GM19328 (cell line): ENCODE results near the gene GON4L.
"Not testable (repeated sequence)": the region's sequence is repeated elsewhere in the genome, so short reads cannot be mapped to it uniquely, and the experiment has no call there.

ENCODE experiments used
- ATAC-seq: cut with Tn5 transposase; IDR thresholded peaks from one replicate; pipeline ENCODE4 v1.9.1; 2021; ENCODE audit warnings: mild to moderate bottlenecking, moderate library complexity; ENCODE audit not compliant: unreplicated experiment

The GON4L gene

GRCh38 chr1:155833665-155834295, 23.2 kb downstream of the GON4L start:
- no peak for ATAC-seq

- ATAC-seq, result no peak
These were observed 25.6 kb downstream of the GON4L start for GRCh38 chr1:155831279-155831976.

- no peak for ATAC-seq
These were observed 29.6 kb downstream of the GON4L start for GRCh38 chr1:155827450-155827849.

- ATAC-seq, result no peak
These were observed 40.7 kb downstream of the GON4L start for GRCh38 chr1:155816351-155816750.

GRCh38 chr1:155813672-155814071, 43.3 kb downstream of the GON4L start:
- ATAC-seq, result no peak

- ATAC-seq, result no peak
These were observed 44.1 kb downstream of the GON4L start for GRCh38 chr1:155812878-155813277.

- ATAC-seq, result no peak
These were observed 47.9 kb downstream of the GON4L start for GRCh38 chr1:155809088-155809487.

GRCh38 chr1:155801149-155801548, 55.9 kb downstream of the GON4L start:
- ATAC-seq, result no peak

- not testable (repeated sequence) for ATAC-seq
These were observed 61.4 kb downstream of the GON4L start for GRCh38 chr1:155795618-155796017.

GRCh38 chr1:155794605-155795245, 62.3 kb downstream of the GON4L start:
- no peak for ATAC-seq

GRCh38 chr1:155793213-155793612, 63.8 kb downstream of the GON4L start:
- no peak for ATAC-seq

- no peak for ATAC-seq
These were observed 79.4 kb downstream of the GON4L start for GRCh38 chr1:155777582-155777981.

- ATAC-seq, result no peak
These were observed 80.6 kb downstream of the GON4L start for GRCh38 chr1:155776414-155776813.

- ATAC-seq, result no peak
These were observed 83.8 kb downstream of the GON4L start for GRCh38 chr1:155773221-155773620.

GRCh38 chr1:155769257-155769656, 87.8 kb downstream of the GON4L start:
- ATAC-seq, result no peak

- ATAC-seq, result not testable (repeated sequence)
These were observed 89.5 kb downstream of the GON4L start for GRCh38 chr1:155767399-155767989.

- not testable (repeated sequence) for ATAC-seq
These were observed 93.0 kb downstream of the GON4L start for GRCh38 chr1:155763989-155764388.

- ATAC-seq, result not testable (repeated sequence)
These were observed 93.8 kb downstream of the GON4L start for GRCh38 chr1:155763090-155763815.

- no peak for ATAC-seq
These were observed 95.1 kb downstream of the GON4L start for GRCh38 chr1:155761736-155762405.

- no peak for ATAC-seq
These were observed 96.1 kb downstream of the GON4L start for GRCh38 chr1:155760751-155761475.
